H54 (cell line): ENCODE results near the gene ERC1.

Experiments
- DNase-seq: peaks from one replicate; pipeline ENCODE4 v3.0.0; 2011; ENCODE audit warnings: low spot score, mixed read lengths; ENCODE audit not compliant: insufficient read length
- FAIRE-seq: peaks from 3 replicates; lab custom pipeline; 2011; peaks lifted over from hg19 to GRCh38; lab: Jason Lieb, UNC
- POLR2A ChIP-seq: IDR thresholded peaks from 2 replicates; pipeline ENCODE4 v1.6.1; 2011; ENCODE audit warnings: low read depth, mild to moderate bottlenecking, low read length

Gene ERC1

DNA sequence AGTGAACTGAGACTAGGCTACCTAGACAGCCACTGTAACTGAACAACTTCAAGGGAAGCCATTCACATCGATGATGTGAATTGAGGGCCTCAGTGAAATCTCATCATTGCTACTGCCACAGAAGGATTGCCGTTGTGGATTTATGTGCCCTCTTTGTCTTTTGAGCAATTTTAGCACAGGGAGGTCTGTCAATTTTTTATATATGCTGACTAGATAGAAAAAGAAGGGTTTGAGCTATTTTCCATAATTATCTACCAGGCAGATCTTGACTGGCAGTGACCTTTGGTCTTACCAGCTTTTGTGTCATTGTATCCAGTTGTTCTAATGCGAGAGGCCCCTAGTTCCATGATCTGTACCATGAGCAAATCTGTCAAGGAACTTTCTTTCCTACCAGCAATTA lies 179.4 kb downstream of the ERC1 start:
- no peak for TF ChIP-seq POLR2A
- no peak for DNase-seq
- FAIRE-seq: no peak

- no peak for TF ChIP-seq POLR2A
- DNase-seq (no peak), FAIRE-seq (peak; percentile 30)
Measured at GRCh38 chr12:1171657-1172408, 180.8 kb downstream of the ERC1 start.

- FAIRE-seq (no peak), DNase-seq (no peak)
- no peak for TF ChIP-seq POLR2A
Measured at GRCh38 chr12:1173781-1174617, 183.0 kb downstream of the ERC1 start.

DNA sequence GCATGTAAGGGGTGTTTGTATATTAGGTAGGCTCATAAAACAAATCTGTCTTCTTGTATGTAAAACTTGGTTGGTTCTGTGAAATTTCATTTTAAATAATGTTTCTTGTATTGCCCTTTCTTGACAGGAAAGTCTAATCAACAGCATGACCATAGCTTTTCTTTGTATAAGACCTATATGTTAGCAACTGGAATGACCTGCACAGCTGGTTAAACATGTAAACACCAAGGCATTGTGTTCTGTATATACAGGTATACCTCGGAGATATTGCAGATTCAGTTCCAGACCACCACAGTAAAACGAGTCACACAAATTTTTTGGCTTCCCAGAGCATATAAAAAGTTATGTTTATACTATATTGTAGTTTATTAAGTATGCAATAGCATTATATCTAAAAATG lies 183.6 kb downstream of the ERC1 start:
- no peak for FAIRE-seq
- TF ChIP-seq POLR2A: no peak
- DNase-seq: no peak

- no peak for DNase-seq
- FAIRE-seq: no peak
- TF ChIP-seq POLR2A: no peak
Measured at GRCh38 chr12:1176191-1176590, 185.2 kb downstream of the ERC1 start.

DNA sequence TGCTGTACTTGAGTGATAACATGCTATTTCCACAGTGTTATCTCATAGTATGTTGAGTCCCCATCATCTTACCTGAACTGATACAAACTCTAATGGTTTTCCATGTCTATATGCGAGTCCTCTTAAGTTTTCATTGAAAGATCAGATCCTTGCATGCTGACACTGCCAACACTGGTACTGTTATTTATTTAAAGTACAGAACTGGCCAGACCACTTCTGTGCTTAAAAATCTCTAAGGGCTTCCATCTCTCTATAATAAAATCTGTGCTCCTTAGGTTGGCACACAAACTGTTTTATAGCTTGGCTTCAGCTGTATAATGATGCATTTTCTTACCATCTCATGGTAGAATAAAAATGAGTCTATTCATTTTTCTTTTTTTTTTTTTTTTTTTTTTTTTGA lies 188.1 kb downstream of the ERC1 start:
- TF ChIP-seq POLR2A: no peak
- FAIRE-seq (no peak), DNase-seq (no peak)

DNA sequence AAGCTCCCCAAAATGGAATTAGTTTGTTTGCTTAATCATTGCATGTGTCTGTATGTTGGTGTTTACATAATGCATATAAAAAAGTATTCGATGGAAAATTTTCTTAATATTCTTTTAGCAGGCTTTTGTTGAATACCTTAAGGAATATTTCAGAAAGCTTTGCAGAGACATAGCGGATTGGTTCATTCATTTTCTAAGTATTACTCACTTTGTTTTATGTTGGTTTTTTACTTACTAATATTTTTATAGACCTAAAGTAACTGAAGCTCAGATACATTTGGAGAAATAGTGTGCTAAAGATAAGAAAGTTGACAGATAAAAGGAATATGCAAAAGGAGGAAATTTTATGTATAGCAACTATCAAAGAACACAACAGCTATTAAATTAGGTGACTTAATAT lies 191.0 kb downstream of the ERC1 start:
- no peak for TF ChIP-seq POLR2A
- DNase-seq: no peak
- FAIRE-seq: peak; percentile 73

- TF ChIP-seq POLR2A: no peak
- DNase-seq (no peak), FAIRE-seq (peak; percentile 11)
Measured at GRCh38 chr12:1184402-1184801, 193.4 kb downstream of the ERC1 start.

DNA sequence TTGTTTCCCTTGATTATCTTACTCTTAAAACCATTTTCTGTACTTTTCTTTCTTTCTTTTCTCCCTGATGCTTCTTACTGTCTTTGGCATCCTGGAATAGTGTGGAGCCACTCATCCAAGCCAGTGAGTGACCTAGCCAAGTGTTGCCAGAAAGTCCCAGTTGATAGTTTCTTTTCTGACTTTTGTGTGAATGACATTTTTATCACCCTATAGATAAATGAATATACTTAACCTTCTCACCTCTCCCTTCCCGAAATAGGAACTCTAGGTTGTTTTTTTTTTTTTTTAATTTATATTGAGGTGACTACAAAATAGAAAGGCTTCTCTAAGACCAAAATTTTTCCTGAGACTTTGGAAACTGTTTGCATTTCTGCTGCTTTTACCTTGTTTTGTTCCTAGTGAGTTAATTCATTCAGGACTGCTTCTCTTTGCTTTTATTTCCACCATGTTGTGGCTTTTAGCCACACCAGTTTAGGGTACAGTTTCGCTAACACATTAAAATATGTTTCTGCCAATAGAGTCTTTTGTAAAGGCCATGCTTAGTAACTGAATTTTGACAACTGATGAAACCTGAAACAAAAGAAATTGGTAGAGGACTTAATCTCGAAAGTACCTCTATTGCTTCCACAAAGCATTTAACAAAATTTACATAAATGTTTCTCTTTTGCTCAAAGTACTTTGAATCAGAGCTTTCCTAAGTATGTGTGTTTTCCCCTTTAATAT lies 194.6 kb downstream of the ERC1 start:
- DNase-seq (no peak), FAIRE-seq (no peak)
- TF ChIP-seq POLR2A: no peak

DNA sequence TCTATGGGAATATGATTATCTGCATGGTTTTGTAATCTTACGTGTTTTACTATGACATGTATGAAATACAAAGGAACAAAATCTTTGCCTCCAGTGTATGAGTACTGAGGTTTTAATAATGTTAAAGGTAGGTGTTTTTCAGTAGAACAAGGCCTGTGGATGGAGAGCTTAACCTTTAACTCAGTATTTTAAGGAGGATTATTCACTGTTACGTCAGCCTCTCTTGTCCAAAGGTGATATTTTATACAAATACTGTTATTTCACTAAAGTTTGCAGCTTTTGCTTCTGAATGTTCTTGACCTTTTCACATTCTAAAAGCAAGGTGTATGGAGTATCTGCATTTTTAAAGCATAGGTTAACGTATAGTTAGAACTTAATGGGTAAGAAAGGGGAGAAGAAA lies 195.3 kb downstream of the ERC1 start:
- FAIRE-seq: no peak

DNA sequence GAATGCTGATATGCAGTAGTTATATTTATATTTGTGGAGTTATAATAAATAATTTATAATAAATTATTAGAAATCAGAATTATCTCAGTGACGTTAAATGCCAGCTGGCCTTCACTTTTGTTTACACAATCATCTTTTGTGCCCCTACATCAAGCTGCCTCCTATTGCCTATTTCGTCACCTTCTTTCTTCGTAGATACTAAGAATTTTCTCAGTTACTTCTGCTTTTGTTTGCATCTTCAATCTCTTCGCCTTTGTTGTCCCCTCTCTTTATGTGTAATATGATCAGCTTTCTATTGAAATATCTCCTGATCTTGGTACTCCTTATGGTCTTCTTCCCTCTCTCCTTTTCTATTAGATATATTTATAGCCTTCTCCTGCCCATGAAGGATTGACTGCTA lies 197.0 kb downstream of the ERC1 start:
- TF ChIP-seq POLR2A: no peak
- DNase-seq: no peak
- no peak for FAIRE-seq

More for the DNA sequence above, 195.3 kb downstream of the ERC1 start:
- no peak for DNase-seq
- TF ChIP-seq POLR2A: no peak

GRCh38 chr12:1189163-1189562 lies 198.1 kb downstream of the ERC1 start:
- FAIRE-seq (peak; percentile 62), DNase-seq (no peak)
- TF ChIP-seq POLR2A: no peak

GRCh38 chr12:1195513-1195912 lies 204.5 kb downstream of the ERC1 start:
- TF ChIP-seq POLR2A: no peak
- FAIRE-seq (peak; percentile 30), DNase-seq (no peak)
